GF-D8 (cell line): ENCODE results near the gene DLG2.

Source experiments
- DNase-seq: peaks from one replicate; lab custom pipeline; 2025; lab: John Stamatoyannopoulos, UW

The DLG2 gene

DNA sequence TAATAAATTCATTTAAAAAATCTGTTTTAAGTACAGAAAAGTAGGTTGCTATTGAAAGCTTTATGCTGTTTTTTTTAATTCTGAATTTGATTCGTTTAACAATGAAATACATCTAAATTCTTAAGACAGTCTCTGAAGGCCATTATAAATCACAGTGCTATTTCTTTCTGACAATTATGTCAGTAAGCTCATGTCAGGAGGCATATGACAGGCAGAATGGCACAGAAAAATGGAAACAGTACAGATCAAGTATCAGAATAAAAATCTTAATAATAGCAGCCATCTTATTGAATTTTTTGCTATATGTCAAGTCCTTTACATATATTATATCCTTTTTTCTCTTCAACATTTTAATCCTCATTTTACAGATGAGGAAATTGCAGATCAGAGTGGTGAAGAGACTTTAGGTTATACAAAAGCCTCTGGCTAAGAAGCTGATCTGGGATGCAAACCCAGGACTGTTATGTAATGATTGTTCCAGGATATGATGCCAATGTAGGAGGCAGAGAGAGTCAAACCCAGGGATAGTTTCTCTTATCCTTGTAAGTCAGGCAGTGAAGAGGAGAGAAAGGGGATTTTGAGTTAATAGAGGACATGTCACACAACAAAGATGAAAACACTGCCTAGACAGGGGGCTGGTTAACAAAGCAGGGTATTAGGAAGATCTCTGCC, 2057.9 kb downstream of the DLG2 start:
- no peak for DNase-seq

DNA sequence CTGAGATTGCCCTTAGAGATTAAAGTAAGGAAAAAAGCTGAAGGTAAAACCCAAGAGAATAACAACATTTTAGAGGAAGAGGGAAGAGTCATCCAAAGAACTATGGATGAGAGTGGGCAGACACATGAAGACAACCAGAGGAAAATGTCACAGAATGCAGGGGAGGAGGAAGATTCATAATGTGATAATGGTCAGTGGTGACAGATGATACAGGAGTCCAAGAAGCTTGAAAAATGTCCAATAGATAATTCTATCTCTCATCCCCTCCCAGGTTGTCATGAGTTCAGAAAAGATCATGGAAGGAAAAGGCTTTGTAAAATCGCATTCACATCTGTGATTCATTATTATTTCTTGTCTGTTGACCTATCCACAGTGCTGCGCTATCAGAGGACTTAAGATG, 2058.6 kb downstream of the DLG2 start:
- no peak for DNase-seq

DNA sequence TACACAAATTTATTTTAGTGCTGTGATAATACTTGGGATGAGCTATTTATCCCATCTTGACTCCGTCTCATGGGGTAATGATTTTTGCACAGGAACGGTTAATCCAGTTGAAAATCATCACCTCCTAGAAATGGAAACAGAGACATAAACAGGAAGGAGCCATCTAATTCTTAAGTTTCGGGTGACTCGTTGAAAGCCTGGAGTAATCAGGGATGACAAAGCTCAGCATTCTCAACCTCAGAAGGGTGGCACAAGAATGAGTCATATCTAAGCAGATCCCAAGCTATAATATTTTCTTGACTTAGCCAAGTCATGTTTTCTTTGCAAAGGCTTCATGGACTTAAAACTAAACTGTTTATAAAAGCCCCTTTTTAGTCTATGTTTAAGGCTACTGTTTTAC, 2060.2 kb downstream of the DLG2 start:
- no peak for DNase-seq

DNA sequence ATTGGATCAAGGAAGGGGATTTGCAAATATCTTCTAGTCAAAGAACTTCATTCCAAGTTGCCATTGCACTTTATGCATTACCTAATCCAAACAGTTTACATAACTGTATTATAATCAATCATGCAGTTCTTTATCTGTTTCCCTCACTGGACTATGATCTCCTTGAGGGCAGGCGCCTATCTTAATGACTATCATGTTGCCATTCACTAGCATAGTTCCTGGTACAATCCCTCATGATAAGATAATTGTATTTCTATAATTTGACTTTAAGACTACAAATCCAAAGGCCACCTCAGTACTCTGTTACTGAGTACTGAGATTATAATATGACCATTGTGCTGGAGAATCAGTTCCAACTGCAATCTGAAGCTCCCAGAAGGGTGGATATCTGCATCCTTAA, 2062.3 kb downstream of the DLG2 start:
- DNase-seq = no peak

DNA sequence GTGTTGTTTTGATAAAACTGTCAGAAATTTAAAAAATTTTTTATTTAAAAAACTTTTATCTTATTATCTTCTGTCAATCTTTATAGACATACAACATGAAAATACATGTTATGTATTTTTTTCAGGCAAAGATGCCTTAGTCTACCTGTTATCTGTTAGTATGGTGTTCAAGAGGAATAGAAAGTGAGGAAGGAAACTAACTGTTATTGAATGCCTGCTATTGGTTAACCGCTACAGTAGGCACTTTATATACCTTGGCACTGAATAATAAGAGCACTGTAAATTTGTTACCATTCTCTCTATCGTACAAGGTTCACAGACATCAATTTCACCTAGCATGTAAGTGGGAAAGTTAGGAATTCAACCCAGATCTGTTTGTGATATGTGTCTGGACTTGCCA, 2068.9 kb downstream of the DLG2 start:
- no peak for DNase-seq

DNA sequence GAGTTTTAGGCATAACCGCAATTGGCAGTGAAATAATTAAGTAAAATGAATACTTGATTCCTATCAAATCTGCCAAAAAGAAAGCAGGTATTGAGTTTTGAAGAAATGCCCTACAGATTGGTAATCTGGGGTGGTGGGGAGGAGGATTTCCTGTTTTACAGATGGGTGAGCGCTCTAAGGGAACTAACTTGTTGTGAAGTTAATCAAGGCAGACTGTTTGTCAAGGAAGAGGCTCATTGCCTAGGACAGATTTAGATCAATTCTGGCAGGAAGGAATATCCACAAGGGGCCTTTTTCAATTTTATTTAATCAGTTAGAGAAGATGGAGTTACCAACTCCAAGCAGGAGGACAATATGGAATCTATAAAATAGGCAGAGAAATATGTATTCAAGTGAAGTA, 2069.5 kb downstream of the DLG2 start:
- DNase-seq = no peak

DNA sequence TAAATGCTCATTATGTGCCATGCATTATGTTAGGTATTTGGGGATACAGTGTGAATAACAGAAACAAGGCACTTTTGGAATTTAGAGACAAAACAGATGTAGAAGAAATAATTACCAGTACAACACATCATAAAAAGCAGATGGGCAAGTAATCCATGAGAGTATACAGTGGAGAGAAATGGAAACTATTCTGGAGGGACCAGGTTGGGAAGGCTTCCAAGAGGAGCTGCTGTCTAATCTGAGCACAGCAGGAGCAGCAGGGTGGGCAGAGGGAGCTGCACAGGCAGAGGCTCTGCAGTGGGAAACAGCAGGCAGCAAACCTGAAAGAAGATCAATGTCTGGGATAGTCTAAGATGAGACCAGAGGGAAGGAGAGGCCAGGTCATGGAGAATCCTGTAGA, 2072.3 kb downstream of the DLG2 start:
- no peak for DNase-seq

DNA sequence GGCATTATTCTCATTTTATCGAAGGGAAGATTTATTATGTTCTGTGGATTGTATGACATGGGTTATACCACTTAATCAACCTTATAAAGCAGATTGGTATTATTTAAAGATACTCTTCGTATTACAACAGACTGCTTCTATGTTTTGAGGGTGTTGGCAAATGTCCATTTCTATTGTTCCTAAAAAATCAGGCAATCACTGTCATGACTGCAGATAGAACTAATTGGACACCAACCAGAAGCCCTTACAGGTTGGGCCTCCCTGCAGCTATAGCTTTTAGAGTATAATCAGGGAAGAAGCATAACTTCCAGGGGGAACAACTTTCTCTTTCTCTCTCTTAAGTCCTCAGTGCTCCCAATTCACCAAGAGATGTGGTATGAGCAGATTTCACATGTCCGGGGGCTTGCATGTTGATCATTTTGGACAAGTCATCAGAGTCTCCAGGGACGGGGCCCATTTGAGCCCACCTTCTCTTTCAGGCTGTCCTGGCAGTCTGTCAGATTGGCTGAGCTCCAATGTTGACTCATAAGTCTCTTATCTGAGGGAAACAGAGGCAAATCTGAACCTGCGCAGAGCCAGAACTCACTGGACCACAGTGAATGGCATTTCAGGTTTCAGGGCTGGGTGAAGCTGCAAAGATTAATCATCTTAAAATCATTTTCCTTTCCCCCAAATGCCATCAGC, 2077.0 kb downstream of the DLG2 start:
- no peak for DNase-seq

DNA sequence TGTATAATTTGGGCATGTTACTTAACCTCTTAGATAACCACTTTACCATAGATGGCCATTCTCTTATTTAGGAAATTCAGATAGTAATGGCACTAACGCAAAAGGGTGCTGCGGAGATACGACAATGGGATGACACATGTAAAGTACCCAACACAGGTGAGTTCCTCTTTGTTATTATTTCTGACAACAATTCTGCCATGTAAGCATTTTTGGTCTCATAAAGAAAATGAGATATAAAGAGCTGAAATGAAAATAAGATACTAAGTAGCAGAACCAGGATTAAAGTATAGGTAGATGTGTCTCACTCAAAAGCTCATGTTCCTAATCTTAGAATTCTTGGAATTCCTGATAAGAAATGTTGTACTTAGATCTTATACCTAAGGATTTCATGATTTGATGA, 2080.8 kb downstream of the DLG2 start:
- DNase-seq = no peak

DNA sequence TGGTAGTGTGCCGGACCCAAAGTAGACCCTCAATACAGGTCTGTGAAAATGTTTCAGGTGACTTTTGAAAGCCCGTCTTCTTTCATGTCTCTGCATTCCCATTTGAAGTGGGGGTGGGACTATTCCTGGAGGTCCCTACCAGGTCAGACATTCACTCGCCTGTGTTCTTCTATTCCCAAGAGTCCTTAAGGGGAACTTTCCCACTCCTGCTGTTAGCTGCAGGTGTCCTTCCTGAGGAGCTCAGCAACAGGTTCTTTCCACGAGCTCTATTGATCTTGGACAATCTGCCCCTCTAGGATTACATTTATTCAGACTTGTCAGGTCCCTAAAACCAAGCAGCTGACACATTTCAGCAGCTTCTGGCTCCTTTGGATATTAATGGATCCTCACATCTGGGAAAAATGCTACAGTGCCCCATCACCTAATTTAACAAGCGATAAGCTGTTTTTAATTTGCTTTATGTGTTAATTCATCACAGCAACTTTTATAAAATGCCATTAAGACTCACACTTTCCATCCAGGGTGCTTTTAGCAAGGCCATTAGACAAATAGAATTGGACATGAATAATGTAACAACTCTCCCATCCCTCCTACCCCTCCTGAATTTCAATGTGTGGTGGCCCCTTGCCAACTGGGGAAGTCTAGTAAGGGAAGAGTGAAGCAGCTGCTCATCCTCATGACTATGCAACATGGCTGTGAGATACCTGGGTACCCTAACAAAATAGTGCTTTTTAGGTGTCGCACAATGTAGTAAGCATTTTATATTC, 2081.5 kb downstream of the DLG2 start:
- DNase-seq = no peak

DNA sequence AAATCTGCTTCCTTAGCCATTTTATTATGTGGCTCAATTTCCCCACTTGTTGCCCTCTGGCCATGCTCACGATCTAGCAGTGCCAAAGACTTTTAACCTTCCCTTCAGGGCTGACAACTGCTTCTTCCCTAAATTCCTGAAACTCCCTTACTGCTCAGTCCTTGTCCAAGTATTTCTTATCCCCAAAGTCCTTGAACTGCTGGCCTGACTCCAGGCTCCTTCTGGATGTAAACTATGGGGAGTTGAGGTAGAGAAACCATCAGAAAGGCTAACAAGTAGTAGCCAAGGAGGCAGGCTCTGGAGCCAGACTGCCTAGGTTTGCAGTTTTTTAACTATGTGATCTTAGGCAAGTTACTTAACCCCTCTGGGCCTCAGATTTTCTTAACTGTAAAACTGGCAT, 2082.3 kb downstream of the DLG2 start:
- DNase-seq = no peak

DNA sequence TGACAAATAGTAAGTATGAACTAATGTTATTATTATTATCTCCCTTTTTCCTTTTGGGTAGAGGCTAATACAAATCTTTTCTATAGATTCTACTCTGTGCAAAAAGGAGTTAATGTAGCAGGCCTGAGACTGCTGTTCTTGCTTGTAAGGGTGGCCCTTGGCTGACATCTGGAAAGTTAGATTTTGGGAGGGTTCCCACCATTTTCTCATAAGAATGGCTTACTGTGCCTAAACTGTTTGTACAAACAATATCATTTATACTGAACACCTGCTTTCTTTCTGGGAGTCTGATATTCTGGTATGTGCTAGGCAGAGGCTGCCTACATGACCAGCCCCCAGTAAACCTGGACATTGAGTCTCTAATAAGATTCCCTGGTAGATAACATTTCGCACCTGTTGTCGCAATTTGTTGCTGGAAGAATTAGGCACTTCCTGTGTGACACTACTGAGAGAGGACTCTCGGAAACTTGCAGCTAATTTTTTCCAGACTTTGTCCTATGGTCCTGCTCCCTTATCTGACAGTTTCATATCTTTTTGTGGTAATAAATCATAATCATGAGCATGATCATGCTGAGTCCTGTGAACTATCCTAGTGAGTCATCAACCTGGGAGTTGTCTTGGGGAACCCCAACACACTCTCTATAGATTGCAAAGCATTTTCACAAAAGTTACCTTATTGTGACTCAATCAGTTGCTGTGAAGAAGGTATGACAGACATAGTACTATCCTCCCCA, 2083.3 kb downstream of the DLG2 start:
- no peak for DNase-seq

DNA sequence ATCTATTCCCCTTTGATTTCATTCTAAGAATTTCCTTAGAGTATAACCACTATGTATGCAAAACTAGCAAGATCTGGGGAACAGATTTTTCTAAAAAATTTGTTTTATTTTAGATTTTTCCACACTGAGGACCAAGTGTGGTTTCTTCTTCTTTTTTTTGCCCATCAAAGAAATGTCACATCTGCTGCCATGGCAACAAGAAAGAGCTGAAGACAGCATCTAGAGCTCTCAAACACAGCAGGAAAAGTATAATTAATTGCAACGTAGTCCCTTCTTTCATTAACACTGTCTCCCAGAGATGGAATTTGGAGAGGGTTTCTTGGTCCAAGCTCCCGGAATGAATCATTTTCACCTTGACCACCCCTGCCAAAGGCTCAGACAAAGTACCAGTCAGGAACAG, 2084.3 kb downstream of the DLG2 start:
- DNase-seq = no peak

DNA sequence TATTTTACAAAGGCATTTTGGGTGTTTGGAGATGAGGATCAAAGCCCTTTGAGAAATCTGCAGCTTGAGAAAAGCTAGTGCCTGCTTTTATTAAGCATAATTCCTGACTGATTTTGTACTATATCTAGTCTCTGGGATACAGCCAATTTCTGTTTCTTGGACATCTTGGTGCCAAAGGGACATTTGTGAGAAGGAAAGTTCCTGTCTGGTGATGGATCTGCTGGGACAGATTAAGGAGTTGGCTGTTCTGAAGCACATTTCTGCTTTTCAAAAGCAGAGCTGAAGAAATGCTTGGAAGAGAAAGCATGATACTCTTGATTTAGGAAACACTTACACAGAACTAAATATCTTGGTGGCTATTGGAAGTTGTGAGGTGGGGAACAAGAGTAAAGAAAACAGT, 2086.4 kb downstream of the DLG2 start:
- DNase-seq = no peak

DNA sequence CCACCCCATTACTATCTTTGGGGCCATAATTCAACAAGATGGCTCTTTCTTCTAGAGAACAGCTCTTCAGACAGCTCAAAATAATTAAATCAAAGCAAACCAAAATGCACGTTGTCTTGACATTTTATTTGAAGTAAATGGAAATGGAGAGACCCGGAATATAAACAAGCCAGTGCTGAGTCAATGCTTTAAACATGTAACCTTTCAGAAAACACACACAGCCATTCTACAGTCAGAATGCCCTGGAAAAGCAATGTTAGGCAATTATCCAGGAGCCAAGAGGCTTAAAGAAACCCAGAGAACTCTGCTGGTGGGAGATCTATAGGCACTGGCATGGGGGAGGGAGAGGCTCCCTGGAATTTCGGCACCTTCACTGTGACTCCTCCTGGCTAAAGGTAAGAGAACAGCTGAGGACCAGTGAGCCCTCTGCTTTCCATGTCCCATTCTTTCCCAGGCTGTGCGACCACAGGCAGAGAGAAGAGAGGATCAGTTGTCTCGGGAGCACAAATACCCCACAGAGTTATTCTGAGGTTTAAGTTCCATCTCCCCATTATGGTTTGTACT, 2086.9 kb downstream of the DLG2 start:
- DNase-seq = no peak

DNA sequence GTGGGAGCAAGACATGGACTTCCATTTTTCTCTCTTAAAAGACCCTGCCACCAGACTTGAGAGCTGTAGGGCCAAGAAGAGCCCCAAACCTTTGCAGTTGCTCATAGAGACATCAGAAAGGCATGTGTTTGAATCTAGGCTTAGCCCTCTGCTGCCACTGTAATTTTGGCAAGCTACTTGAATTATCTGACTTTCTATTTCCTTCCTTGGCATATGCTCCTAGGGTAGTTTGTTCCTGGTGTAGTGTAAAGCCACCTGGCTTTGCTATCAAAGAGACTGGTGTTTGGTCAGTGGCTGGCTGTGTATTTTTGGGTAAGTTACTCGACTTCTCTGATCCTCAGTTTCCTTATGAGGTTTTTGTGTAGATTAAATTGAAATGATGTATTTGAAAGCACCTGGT, 2088.9 kb downstream of the DLG2 start:
- no peak for DNase-seq

DNA sequence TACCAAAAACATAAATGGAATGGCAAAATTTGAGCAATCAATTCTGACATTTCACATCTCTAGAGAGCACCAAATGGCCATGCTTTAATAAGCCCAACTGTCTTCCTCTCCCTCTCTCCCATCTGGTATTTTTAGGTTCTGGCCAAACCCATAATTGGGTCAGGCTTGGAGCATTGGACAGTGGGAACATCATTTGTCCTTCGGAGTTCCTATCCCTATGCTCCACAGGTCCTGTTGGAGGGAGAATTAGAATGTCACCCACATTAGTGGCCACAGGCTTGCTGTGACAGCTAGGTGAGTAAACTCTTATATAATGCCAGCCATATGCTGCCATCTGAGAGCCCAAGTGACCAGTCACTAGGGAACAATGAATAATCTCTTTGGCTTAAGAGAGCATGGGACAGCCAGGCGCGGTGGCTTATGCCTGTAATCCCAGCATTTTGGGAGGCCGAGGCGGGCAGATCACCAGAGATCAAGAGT, 2090.0 kb downstream of the DLG2 start:
- no peak for DNase-seq

DNA sequence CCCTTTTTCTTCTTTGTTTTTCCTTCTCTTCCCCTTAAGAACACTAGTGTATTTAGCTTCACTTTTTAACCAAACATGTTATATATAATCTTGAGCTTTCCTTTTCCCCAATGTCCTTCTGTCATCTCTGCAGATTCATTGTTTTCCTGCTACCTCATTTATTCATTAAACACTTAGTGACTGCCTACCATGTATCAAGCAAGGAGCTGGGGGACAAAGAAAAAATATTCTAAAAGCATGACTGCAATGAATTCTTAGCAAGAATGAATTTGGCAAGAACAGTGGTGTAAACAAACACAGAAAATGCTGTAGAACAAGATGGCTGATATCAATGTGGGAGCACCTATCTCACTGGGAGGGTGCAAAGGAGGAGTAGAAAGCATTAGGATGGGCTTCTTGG, 2094.0 kb downstream of the DLG2 start:
- DNase-seq = no peak

DNA sequence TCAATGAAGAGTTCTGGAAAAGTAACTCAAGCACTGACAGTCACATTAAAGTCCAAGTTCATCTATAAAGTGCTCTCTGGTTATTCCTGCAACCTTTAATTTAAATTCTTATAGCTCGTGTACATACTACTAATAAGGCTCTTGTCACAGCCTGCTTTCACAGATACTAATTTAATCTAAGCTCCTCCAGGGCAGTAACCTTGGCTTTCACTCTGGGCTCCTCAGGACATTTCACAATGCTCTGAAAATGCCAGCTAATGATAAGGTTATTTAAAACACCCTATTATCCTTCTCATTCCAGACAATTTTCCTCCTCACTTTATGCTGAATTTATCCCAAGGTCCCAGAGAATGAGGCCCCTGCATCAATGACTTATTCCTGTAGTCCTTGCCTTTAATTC, 2098.3 kb downstream of the DLG2 start:
- no peak for DNase-seq

DNA sequence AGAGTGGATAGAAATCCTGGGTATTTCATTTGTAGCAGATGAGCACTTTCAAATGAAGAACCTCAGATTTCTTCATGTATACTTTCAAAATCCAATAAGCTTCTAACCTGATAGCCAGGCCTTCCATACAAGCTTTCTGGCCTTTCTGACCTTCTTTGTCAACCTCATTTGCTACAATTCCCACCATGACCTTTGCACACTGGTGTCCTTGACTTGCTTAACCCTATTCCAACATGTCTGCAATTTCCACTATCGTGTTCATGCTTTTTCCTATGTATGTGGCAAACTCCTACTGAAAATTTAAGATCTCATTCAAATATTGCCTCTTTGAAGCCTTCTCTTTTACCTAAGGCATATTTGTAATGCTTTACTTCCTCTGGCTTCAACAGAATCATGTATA, 2098.9 kb downstream of the DLG2 start:
- DNase-seq = no peak

DNA sequence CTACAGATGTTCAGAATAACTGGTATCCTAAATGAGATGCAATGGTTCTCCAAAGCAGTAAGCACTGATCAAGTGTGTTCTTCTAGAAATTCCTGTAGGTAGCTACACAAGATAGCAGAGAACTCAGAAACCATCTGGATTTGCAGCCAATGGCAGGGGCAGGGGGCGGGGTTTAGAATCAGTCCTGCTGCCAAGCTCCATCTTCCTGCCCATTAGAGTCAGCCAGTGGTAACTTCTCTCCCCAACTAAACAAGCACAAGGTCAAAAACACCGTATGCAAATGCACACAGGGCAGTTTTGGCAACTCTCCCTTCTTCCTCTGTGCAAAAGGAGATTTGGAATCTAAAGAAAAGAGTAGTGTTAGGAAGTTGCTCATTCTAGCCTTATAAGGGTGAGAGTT, 2103.5 kb downstream of the DLG2 start:
- DNase-seq = no peak

DNA sequence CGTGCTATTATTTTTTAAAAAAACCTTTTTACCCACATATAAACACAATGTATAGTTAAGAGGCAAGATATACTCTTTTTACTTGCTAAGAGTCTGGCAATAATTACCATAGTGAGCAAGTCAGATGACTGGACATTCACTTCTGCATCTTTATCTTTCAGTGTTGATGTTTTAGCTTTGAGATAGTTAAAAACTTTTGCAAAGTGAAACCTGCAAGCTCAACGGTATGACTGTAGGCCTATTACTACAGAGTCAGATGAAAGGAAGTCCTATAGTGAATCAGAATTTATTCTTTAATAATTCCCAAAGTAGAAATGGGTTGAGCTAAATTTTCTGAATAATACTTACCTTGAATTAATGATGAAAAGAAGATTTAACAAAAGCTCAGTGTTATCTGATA, 2104.2 kb downstream of the DLG2 start:
- no peak for DNase-seq
